IMR-90 (cell line): ENCODE results near the gene CREB5. TPM values are rescaled to one million over a fixed set of nuclear protein-coding genes. Genes with fewer than 3 reads are reported as not detected.
A peak's percentile ranks its signal among the peaks of the same experiment; 100 is the strongest.

Source experiments
- ATAC-seq: fragments of 200-7000 bp; cut with Tn5 transposase; 2 replicates; pipeline ENCODE4 v1.9.1; 2020; ENCODE audit warnings: low read depth, mild to moderate bottlenecking, moderate library complexity
- BruUV-seq: library from RNA; stranded (reverse); fragments of 400-500 nt; replicated peaks from 2 replicates; lab custom pipeline; 2021; lab: Mats Ljungman, UMichigan
- CTCF ChIA-PET: fragments of 300-600 bp; formaldehyde crosslinking; extraction: SDS; loops from one replicate; lab custom pipeline; 2021; ENCODE audit warnings: antibody characterized with exemption; lab: Yijun Ruan, JAX
- POLR2A ChIA-PET: fragments of 300-600 bp; sonication (Branson Sonifier 250); formaldehyde crosslinking; loops from one replicate; lab custom pipeline; 2022; ENCODE audit warnings: antibody characterized with exemption; ENCODE audit not compliant: unreplicated experiment; lab: Charles Lee
- DNase-seq: peaks from one replicate; pipeline ENCODE4 v3.0.0; 2013
- H2AFZ ChIP-seq: replicated peaks from 2 replicates; pipeline ENCODE3; 2013; ENCODE audit warnings: low read length, mild to moderate bottlenecking; ENCODE audit not compliant: poor library complexity
- H2AK5ac ChIP-seq: 2 replicates; pipeline ENCODE4 v1.6.1; 2013; ENCODE audit warnings: low read depth, low read length, inconsistent platforms
- H2AK9ac ChIP-seq: replicated peaks from 2 replicates; pipeline ENCODE3; 2013; ENCODE audit warnings: mild to moderate bottlenecking, low read depth, low read length, moderate library complexity; ENCODE audit not compliant: poor library complexity
- H2BK120ac ChIP-seq: 2 replicates; pipeline ENCODE4 v1.6.1; 2013; ENCODE audit warnings: low read depth, low read length, inconsistent platforms
- H2BK15ac ChIP-seq: 3 replicates; pipeline ENCODE4 v1.6.1; 2013; ENCODE audit warnings: low read depth, low read length, inconsistent platforms
- H2BK20ac ChIP-seq: 2 replicates; pipeline ENCODE4 v1.6.1; 2013; ENCODE audit warnings: low read depth, mild to moderate bottlenecking, inconsistent platforms, low read length, moderate library complexity
- H2BK5ac ChIP-seq: 2 replicates; pipeline ENCODE4 v1.6.1; 2013; ENCODE audit warnings: mild to moderate bottlenecking, low read depth, low read length, inconsistent platforms; ENCODE audit not compliant: poor library complexity, severe bottlenecking
- H3K14ac ChIP-seq: replicated peaks from 2 replicates; pipeline ENCODE4 v1.6.1; 2013; ENCODE audit warnings: low read depth, low read length, inconsistent platforms
- H3K18ac ChIP-seq: 2 replicates; pipeline ENCODE4 v1.6.1; 2013; ENCODE audit warnings: low read depth, low read length, control low read depth
- H3K23ac ChIP-seq: 2 replicates; pipeline ENCODE4 v1.6.1; 2013; ENCODE audit warnings: low read depth, low read length, inconsistent platforms
- H3K27ac ChIP-seq: 2 replicates; pipeline ENCODE4 v1.5.1; 2013; ENCODE audit warnings: mild to moderate bottlenecking, control low read depth, low read length; ENCODE audit not compliant: insufficient read depth
- H3K27me3 ChIP-seq: 2 replicates; pipeline ENCODE4 v1.6.1; 2013; ENCODE audit warnings: low read length; ENCODE audit not compliant: control insufficient read depth, insufficient read depth
- H3K36me3 ChIP-seq: 2 replicates; pipeline ENCODE4 v1.6.1; 2013; ENCODE audit warnings: low read length, mixed read lengths; ENCODE audit not compliant: control insufficient read depth, insufficient read depth
- H3K4ac ChIP-seq: 2 replicates; pipeline ENCODE4 v1.6.1; 2013; ENCODE audit warnings: low read depth, low read length, inconsistent platforms
- H3K4me1 ChIP-seq: 2 replicates; pipeline ENCODE4 v1.6.1; 2013; ENCODE audit warnings: low read length, mixed read lengths; ENCODE audit not compliant: control insufficient read depth, insufficient read depth
- H3K4me2 ChIP-seq: 2 replicates; pipeline ENCODE4 v1.6.1; 2013; ENCODE audit warnings: low read depth, mild to moderate bottlenecking, control low read depth, low read length, moderate library complexity
- H3K4me3 ChIP-seq: 2 replicates; pipeline ENCODE4 v1.5.1; 2013; ENCODE audit warnings: low read depth, mild to moderate bottlenecking, control low read depth, low read length, moderate library complexity; ENCODE audit not compliant: insufficient read depth
- H3K56ac ChIP-seq: 2 replicates; pipeline ENCODE4 v1.6.1; 2013; ENCODE audit warnings: low read length, inconsistent platforms; ENCODE audit not compliant: insufficient read depth; ENCODE audit errors: extremely low read depth
- H3K79me1 ChIP-seq, 2 experiments: 2 replicates each; pipeline ENCODE4 v1.6.1; 2013; ENCODE audit warnings: low read length in 2 of 2, inconsistent platforms in 1 of 2, low read depth in 1 of 2
- H3K9ac ChIP-seq: 2 replicates; pipeline ENCODE4 v1.6.1; 2013; ENCODE audit warnings: low read depth, low read length, control low read depth
- H3K9me1 ChIP-seq: 2 replicates; pipeline ENCODE4 v1.6.1; 2013; ENCODE audit warnings: low read length, inconsistent platforms; ENCODE audit not compliant: insufficient read depth
- H3K9me3 ChIP-seq: 2 replicates; pipeline ENCODE4 v1.6.1; 2013; ENCODE audit warnings: low read length; ENCODE audit not compliant: control insufficient read depth, insufficient read depth
- H4K20me1 ChIP-seq: 2 replicates; pipeline ENCODE4 v1.6.1; 2013; ENCODE audit warnings: low read length, inconsistent platforms; ENCODE audit not compliant: insufficient read depth
- H4K5ac ChIP-seq: 2 replicates; pipeline ENCODE4 v1.6.1; 2013; ENCODE audit warnings: mild to moderate bottlenecking, low read depth, low read length, control low read depth
- H4K8ac ChIP-seq, 2 experiments: 2 replicates each; pipeline ENCODE4 v1.6.1; 2013; ENCODE audit warnings: low read depth in 2 of 2, low read length in 2 of 2, control low read depth in 1 of 2, inconsistent platforms in 1 of 2
- H4K91ac ChIP-seq: 2 replicates; pipeline ENCODE4 v1.6.1; 2013; ENCODE audit warnings: low read depth, low read length, inconsistent platforms; ENCODE audit not compliant: insufficient read depth
- BHLHE40 ChIP-seq: fragments of 150-350 bp; IDR thresholded peaks from 2 replicates; pipeline ENCODE4 v1.6.1; 2016; ENCODE audit warnings: mild to moderate bottlenecking, low read depth, low read length
- POLR2A ChIP-seq: IDR thresholded peaks from 2 replicates; pipeline ENCODE4 v1.6.1; 2012; ENCODE audit warnings: mild to moderate bottlenecking, low read depth, low read length
- WGBS, 2 experiments: methylation state at CpG; one replicate each; pipeline versions ENCODE4 v1.1.5 to v1.1.7; 2013; ENCODE audit warnings: missing lambda C conversion rate in 2 of 2; ENCODE audit not compliant: insufficient read length in 1 of 2; ENCODE audit errors: extremely low coverage in 2 of 2; 5-methylcytosine and 5-hydroxymethylcytosine counted together
- dilution Hi-C: fragments of 300-500 bp; cut with HindIII; formaldehyde crosslinking; loops from one replicate; pipeline ENCODE4 v1.14.3; 2018; ENCODE audit warnings: low sequenced_read_pairs; ENCODE audit not compliant: unreplicated experiment
- in situ Hi-C: fragments of 300-500 bp; cut with MboI; formaldehyde crosslinking; loops from 3 replicates; pipeline ENCODE4 v1.14.3; 2019; ENCODE audit warnings: low sequenced_read_pairs, inconsistent platforms, mixed read lengths
- intact Hi-C: fragments of 100-400 bp; cut with micrococcal nuclease; formaldehyde crosslinking; loops from 2 replicates; pipeline ENCODE4 v1.10.0; 2022
- polyA plus RNA-seq, 3 experiments: library from polyadenylated mRNA; depleted of rRNA; stranded (reverse); fragments of >200 nt; gene quantifications; 2 replicates each; pipeline ENCODE4 v1.2.3, GENCODE V29; 2012; ENCODE audit warnings: low replicate concordance in 1 of 3
- total RNA-seq: library from RNA; depleted of rRNA; stranded (reverse); fragments of >200 nt; gene quantifications from 2 replicates; pipeline ENCODE4 v1.2.3, GENCODE V29; 2012

The CREB5 gene
- total and polyA plus RNA-seq, 2 of the 4 experiments (the other 2 are of a cell fraction) = 7.3 to 13.1 TPM

GRCh38 chr7:28718055-28718481 lies 305.8 kb downstream of the CREB5 start:
- Histone ChIP-seq H3K4ac (no peak overlapping the region), H3K4me1 (no peaks in the 10 kb centered on the region), H3K79me1 (no peaks in the 10 kb centered on the region), H2BK5ac (no peak overlapping the region), H4K5ac (no peak overlapping the region), H3K14ac (no peak overlapping the region), H3K4me3 (no peak overlapping the region), H2BK20ac (no peak overlapping the region), H3K4me2 (no peak overlapping the region), H3K56ac (no peak overlapping the region), H3K36me3 (peaks cover 2% of the 10 kb centered on the region; the same call in 1 of the 2 replicates), H4K8ac (no peak overlapping the region), H2AK9ac (no peak overlapping the region), H3K18ac (no peak overlapping the region), H3K9me1 (no peaks in the 10 kb centered on the region), H4K20me1 (no peaks in the 10 kb centered on the region), H3K27me3 (no peaks in the 10 kb centered on the region), H2BK120ac (no peak overlapping the region), H3K23ac (no peak overlapping the region), H3K27ac (no peak overlapping the region), H2AK5ac (no peak overlapping the region), H2BK15ac (no peak overlapping the region), H4K91ac (no peak overlapping the region), H3K9me3 (no peaks in the 10 kb centered on the region), H2AFZ (no peak overlapping the region), H3K9ac (no peak overlapping the region)
- ChIA-PET CTCF (no interaction called here), POLR2A (no interaction called here)
- DNase-seq (no peak), ATAC-seq (peak; percentile 17; the same call in 1 of the 2 replicates)
- dilution Hi-C loops (no loop called here), in situ Hi-C loops (no loop called here), intact Hi-C loops (no loop called here)
- 57% methylated on average over 6 of the region's 9 CpGs; no CpG with 5 or more reads in 1 of the 2 experiments for WGBS, 2 experiments
- BruUV-seq = no TSS peak
- TF ChIP-seq BHLHE40 (no peak), POLR2A (no peak)
